ENCODE results near the gene CMC1.

The CMC1 gene

DNA sequence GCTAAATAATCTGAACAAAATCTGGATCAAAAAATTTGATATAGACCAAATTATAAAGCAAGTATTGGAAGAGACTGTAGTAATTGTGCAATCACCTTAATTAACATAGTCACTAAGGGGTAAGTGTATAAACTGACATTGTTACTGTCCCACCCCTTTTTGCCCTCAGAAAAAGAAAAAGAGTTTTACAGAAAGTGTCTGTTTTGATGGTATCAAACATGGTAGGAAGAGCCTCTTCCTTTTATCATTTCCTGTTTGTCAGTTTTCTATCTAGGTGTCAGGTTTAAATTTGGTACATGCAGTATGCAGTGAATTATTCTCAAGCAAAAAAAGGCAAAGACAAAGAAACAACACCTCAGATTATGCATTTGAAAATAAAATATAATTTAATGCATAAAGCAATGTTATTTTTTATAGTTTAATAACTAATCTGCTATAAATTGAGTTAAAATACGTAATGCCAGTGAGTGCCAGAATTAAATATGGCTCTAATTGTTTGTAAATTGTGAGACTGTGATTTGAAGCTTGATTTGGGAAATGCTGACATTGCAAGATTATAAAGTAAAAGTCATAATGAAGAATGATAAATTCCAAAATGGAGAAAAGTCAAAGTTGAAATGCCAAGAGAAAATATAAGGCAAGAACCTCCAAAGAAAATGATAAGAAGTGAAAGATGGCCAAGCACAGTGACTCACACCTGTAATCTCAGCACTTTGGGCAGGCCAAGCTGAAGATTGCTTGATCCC, 30.3 kb upstream of the CMC1 start:
- DNase-seq (ENCODE audit: low spot score) = no peak
- in situ Hi-C loops (cut with MboI; ENCODE audit: low sequenced_read_pairs, unreplicated experiment) = no loop called here
- TF ChIP-seq, protein P1, sequence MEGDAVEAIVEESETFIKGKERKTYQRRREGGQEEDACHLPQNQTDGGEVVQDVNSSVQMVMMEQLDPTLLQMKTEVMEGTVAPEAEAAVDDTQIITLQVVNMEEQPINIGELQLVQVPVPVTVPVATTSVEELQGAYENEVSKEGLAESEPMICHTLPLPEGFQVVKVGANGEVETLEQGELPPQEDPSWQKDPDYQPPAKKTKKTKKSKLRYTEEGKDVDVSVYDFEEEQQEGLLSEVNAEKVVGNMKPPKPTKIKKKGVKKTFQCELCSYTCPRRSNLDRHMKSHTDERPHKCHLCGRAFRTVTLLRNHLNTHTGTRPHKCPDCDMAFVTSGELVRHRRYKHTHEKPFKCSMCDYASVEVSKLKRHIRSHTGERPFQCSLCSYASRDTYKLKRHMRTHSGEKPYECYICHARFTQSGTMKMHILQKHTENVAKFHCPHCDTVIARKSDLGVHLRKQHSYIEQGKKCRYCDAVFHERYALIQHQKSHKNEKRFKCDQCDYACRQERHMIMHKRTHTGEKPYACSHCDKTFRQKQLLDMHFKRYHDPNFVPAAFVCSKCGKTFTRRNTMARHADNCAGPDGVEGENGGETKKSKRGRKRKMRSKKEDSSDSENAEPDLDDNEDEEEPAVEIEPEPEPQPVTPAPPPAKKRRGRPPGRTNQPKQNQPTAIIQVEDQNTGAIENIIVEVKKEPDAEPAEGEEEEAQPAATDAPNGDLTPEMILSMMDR (IDR thresholded peaks at IDR 0.05; ENCODE audit: borderline replicate concordance, control extremely low read depth, extremely low read depth, insufficient read depth, missing control alignments) = no peak

- in situ Hi-C loops (cut with MboI; ENCODE audit: low sequenced_read_pairs, unreplicated experiment) = no loop called here
- TF ChIP-seq, protein P1 (IDR thresholded peaks at IDR 0.05; ENCODE audit: borderline replicate concordance, control extremely low read depth, extremely low read depth, insufficient read depth, missing control alignments) = no peak
- no peak for DNase-seq (ENCODE audit: low spot score)
Observed at GRCh38 chr3:28212681-28213080, 28.7 kb upstream of the CMC1 start.

GRCh38 chr3:28215407-28215806, 26.0 kb upstream of the CMC1 start:
- DNase-seq (ENCODE audit: low spot score) = no peak
- in situ Hi-C loops (cut with MboI; ENCODE audit: low sequenced_read_pairs, unreplicated experiment) = no loop called here
- TF ChIP-seq, protein P1 (IDR thresholded peaks at IDR 0.05; ENCODE audit: borderline replicate concordance, control extremely low read depth, extremely low read depth, insufficient read depth, missing control alignments) = no peak

DNA sequence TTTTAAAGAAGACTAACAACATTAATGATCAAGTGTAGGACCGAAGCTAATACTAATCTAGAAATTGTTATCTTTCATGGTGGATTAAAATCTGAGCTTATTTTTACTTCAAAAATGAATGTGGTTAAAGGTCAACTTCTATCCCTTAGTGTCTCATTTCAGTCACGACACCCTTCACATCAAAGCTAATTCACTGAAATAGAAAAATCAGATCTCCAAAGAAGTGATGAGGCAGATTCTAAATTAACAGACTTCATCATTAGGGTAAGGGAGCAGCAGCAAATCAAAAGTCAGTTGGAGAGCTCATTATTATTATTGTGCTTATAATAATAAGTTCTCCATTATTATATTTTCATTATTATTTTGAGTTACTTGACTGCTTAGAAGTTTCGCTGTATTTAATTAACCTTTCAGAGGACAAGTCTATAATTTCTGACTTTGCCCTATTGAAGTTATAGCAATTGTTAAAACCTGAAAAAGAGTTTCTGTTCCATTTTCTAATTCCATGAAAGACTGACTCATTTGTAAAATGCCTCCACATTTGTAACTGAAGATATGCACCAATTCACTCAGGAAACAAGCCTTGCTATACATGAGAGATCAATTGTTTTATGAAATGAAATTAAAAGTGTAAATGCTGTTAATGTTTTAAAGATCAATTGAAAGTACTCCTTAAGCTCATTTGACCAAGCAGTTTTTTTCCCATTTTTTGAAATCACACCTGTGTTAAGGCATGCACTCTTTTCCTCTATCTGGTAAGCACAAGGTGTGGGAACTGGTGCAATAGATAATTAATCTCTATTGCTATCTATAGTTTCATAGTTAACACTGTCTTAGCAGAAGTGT, 23.1 kb upstream of the CMC1 start:
- TF ChIP-seq, protein P1 (IDR thresholded peaks at IDR 0.05; ENCODE audit: borderline replicate concordance, control extremely low read depth, extremely low read depth, insufficient read depth, missing control alignments) = no peak
- DNase-seq (ENCODE audit: low spot score) = no peak
- in situ Hi-C loops (cut with MboI; ENCODE audit: low sequenced_read_pairs, unreplicated experiment) = no loop called here

- in situ Hi-C loops (cut with MboI; ENCODE audit: low sequenced_read_pairs, unreplicated experiment) = no loop called here
- TF ChIP-seq, protein P1 (IDR thresholded peaks at IDR 0.05; ENCODE audit: borderline replicate concordance, control extremely low read depth, extremely low read depth, insufficient read depth, missing control alignments) = no peak
- DNase-seq (ENCODE audit: low spot score) = no peak
Observed at GRCh38 chr3:28218917-28219198, 22.6 kb upstream of the CMC1 start.

DNA sequence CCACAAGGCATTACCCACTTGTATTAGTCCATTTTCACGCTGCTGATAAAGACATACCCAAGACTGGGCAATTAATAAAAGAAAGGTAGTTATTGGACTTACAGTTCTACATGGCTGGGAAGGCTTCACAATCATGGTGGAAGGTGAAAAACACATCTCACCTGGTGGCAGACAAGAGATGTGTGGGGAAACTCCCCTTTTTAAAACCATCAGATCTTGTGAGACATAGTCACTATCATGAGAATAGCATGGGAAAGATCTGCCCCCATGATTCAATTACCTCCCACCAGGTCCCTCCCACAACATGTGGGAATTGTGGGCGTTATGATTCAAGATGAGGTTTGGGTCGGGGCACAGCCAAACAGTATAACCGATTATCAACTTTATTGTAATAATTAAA, 17.0 kb upstream of the CMC1 start:
- TF ChIP-seq, protein P1 (IDR thresholded peaks at IDR 0.05; ENCODE audit: borderline replicate concordance, control extremely low read depth, extremely low read depth, insufficient read depth, missing control alignments) = no peak
- DNase-seq (ENCODE audit: low spot score) = no peak
- in situ Hi-C loops (cut with MboI; ENCODE audit: low sequenced_read_pairs, unreplicated experiment) = no loop called here

Measured in GM13976 (cell line).